ENCODE data around the gene AMIGO3. TPM values are rescaled to one million over a fixed set of nuclear protein-coding genes. Genes with fewer than 3 reads are reported as not detected.
A peak's percentile ranks its signal among the peaks of the same experiment; 100 is the strongest.

The AMIGO3 gene
- total RNA-seq, 1 experiment from 2014 or later = not detected

DNA sequence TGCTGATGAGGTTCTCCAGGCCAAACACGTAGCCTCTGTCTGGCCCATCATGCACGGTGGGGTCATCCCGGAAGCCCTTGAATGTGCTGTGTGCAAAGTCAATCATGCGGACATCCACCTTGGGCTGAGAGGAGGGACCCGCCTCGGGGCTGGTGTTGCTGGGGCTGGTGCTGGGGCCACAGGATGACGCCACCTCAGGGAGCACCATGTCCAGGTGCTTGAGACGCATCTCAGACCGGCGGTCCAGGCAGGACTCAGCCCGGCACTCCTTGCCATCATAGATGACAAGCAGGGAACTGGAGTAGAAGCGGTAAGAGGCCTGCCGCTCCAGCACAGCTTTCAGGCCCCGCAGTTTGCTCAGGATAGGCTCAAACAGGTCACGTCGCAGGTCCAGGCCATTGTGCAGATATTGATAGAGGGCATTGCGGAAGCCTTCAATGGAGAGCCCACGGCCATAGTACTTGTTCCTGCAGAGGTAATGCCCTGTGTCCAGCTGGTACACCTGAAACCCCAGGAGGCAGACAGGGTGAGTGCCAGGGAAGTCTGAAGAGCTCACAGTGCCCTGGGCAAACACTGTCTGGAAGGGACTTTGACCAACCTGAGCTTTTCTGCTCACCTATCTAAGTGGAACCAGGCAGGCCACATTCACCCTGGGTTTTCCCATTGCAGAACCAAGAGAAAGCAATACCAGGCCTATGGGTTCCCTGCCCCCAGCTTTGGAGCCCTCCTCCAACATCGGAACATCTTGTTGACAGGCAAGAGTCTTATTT, 7.9 kb upstream of the AMIGO3 start:
- Mint-ChIP-seq H3K4me1 (ENCODE audit: low read depth, unreplicated experiment) (peaks cover 7% of the 10 kb centered on the region), H3K27me3 (ENCODE audit: insufficient read depth, unreplicated experiment) (no peaks in the 10 kb centered on the region), H3K4me3 (ENCODE audit: unreplicated experiment) (no peak overlapping the region), H3K27ac (ENCODE audit: unreplicated experiment) (no peak overlapping the region), H3K9me3 (ENCODE audit: unreplicated experiment) (no peaks in the 10 kb centered on the region), H3K36me3 (ENCODE audit: insufficient read depth, unreplicated experiment) (peaks cover 68% of the 10 kb centered on the region)
- TF ChIP-seq, protein P1, sequence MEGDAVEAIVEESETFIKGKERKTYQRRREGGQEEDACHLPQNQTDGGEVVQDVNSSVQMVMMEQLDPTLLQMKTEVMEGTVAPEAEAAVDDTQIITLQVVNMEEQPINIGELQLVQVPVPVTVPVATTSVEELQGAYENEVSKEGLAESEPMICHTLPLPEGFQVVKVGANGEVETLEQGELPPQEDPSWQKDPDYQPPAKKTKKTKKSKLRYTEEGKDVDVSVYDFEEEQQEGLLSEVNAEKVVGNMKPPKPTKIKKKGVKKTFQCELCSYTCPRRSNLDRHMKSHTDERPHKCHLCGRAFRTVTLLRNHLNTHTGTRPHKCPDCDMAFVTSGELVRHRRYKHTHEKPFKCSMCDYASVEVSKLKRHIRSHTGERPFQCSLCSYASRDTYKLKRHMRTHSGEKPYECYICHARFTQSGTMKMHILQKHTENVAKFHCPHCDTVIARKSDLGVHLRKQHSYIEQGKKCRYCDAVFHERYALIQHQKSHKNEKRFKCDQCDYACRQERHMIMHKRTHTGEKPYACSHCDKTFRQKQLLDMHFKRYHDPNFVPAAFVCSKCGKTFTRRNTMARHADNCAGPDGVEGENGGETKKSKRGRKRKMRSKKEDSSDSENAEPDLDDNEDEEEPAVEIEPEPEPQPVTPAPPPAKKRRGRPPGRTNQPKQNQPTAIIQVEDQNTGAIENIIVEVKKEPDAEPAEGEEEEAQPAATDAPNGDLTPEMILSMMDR (IDR thresholded peaks at IDR 0.05; ENCODE audit: insufficient read depth in 1 of 2, low read depth in 1 of 2, low read length in 1 of 2, severe bottlenecking in 1 of 2, unreplicated experiment in 1 of 2) = no peak
- peaks cover 3% of the 10 kb centered on the region for H3K36me3 ChIP-seq (ENCODE audit: control insufficient read depth, insufficient read depth, low read length)
- ChIA-PET POLR2A (no interaction called here), CTCF (no interaction called here)
- intact Hi-C loops (cut with micrococcal nuclease; ENCODE audit: unreplicated experiment) = no loop called here
- no peaks in the 10 kb centered on the region for H3K27me3 ChIP-seq (replicated peaks; ENCODE audit: control insufficient read depth, insufficient read depth, low read length)
- no TSS peak for BruUV-seq (replicated peaks)
- peak in 1 of 2 experiments; percentile 33 for DNase-seq
- H3K9me3 ChIP-seq = no peaks in the 10 kb centered on the region
- no peak overlapping the region for H3K4me3 ChIP-seq (ENCODE audit: low read depth, low read length)
- peaks cover 9% of the 10 kb centered on the region for H3K4me1 ChIP-seq

DNA sequence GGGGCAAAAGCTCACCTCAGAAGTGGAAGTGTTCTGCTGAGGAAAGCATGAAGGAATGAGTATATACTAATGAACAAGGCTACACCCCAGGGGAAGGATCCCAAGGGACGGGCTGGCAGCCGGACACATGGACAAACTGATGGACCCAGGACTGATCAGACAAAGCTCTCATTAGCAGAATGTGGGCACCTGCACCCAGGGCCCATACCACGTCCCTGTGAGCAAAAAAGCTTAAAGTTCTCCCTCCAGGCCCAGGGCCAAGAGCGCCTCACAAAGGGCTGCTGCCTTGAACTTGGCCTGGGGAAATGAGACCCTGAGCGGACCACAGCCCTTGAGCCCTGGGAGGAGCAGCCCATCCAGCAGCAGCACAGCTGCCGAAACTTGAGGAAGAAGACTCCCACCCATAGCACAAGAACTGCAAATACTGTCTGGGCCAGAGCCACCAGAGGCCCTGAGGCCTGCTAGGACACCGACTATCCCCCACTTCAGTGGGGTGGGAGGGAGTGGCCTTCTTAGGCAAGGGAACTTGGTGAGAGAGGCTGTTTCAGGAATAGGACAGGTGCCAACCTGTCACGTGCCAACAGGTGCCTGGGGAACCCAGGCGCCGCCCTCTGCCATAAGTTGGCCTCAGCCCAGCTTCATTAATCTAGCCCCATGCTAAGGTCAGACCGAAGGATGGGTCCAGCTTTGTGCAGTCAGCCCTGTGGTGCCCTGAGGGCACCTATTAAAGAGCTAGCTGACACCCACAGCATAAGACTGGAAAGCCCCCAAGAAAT, 6.6 kb upstream of the AMIGO3 start:
- H3K9me3 ChIP-seq = no peaks in the 10 kb centered on the region
- H3K36me3 Mint-ChIP-seq (ENCODE audit: insufficient read depth, unreplicated experiment) = peaks cover 72% of the 10 kb centered on the region
- DNase-seq = no peak
- H3K9me3 Mint-ChIP-seq (ENCODE audit: unreplicated experiment) = no peaks in the 10 kb centered on the region
- POLR2A ChIA-PET = no interaction called here
- H3K4me3 Mint-ChIP-seq (ENCODE audit: unreplicated experiment) = no peak overlapping the region
- H3K4me3 ChIP-seq (ENCODE audit: low read depth, low read length) = no peak overlapping the region
- no peaks in the 10 kb centered on the region for H3K27me3 ChIP-seq (replicated peaks; ENCODE audit: control insufficient read depth, insufficient read depth, low read length)
- TF ChIP-seq, protein P1 (IDR thresholded peaks at IDR 0.05; ENCODE audit: insufficient read depth in 1 of 2, low read depth in 1 of 2, low read length in 1 of 2, severe bottlenecking in 1 of 2, unreplicated experiment in 1 of 2) = no peak
- peaks cover 7% of the 10 kb centered on the region for H3K4me1 Mint-ChIP-seq (ENCODE audit: low read depth, unreplicated experiment)
- H3K4me1 ChIP-seq = peaks cover 9% of the 10 kb centered on the region
- H3K36me3 ChIP-seq (ENCODE audit: control insufficient read depth, insufficient read depth, low read length) = peaks cover 4% of the 10 kb centered on the region
- H3K27ac Mint-ChIP-seq (ENCODE audit: unreplicated experiment) = no peak overlapping the region
- BruUV-seq (replicated peaks) = no TSS peak
- H3K27me3 Mint-ChIP-seq (ENCODE audit: insufficient read depth, unreplicated experiment) = no peaks in the 10 kb centered on the region
- intact Hi-C loops (cut with micrococcal nuclease; ENCODE audit: unreplicated experiment) = no loop called here
- CTCF ChIA-PET = no interaction called here

DNA sequence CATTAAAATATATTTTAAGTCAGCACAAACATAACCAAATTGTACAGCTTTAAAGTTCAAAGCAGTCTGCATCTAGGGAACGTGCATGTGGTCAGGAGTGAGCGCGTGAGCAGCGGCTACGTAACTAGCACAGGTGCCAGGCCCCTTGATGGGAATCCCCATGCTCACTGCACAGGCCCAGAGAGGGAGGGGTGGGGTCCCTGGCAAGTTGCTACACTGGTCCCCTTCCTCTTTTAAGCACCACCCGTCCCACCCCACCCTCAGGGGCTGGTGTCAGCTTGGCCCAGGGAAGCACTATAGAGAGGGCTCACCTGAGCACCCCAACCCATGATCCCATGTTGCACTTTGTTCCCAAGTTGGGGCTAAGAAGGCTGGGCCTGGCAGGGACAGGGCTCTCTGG, 5.1 kb upstream of the AMIGO3 start:
- BruUV-seq (replicated peaks) = TSS peak; percentile 81
- peak overlapping the region; percentile 92 for H3K27ac Mint-ChIP-seq (ENCODE audit: unreplicated experiment)
- intact Hi-C loops (cut with micrococcal nuclease; ENCODE audit: unreplicated experiment) = loop anchor here (5.0 kb wide), 1 partner anchor 63 kb away; the partner anchor contains the start of gene IP6K1
- Histone ChIP-seq H3K36me3 (ENCODE audit: control insufficient read depth, insufficient read depth, low read length) (peaks cover 4% of the 10 kb centered on the region), H3K27me3 (replicated peaks; ENCODE audit: control insufficient read depth, insufficient read depth, low read length) (no peaks in the 10 kb centered on the region), H3K4me3 (ENCODE audit: low read depth, low read length) (peak overlapping the region; percentile 99), H3K9me3 (no peaks in the 10 kb centered on the region), H3K4me1 (peaks cover 9% of the 10 kb centered on the region)
- peaks cover 74% of the 10 kb centered on the region for H3K36me3 Mint-ChIP-seq (ENCODE audit: insufficient read depth, unreplicated experiment)
- ChIA-PET POLR2A (interaction anchor here (0.7 to 1.0 kb wide), 2 partner anchors 57 to 62 kb away, joined by 3 read pairs; partner anchors contain the start of gene IP6K1), CTCF (interaction anchor here (0.6 to 1.0 kb wide), 2 partner anchors 9 to 23 kb away, joined by 3 to 8 read pairs; no protein-coding TSS in a partner anchor)
- H3K27me3 Mint-ChIP-seq (ENCODE audit: insufficient read depth, unreplicated experiment) = no peaks in the 10 kb centered on the region
- no peaks in the 10 kb centered on the region for H3K9me3 Mint-ChIP-seq (ENCODE audit: unreplicated experiment)
- TF ChIP-seq, protein P1 (IDR thresholded peaks at IDR 0.05; ENCODE audit: insufficient read depth in 1 of 2, low read depth in 1 of 2, low read length in 1 of 2, severe bottlenecking in 1 of 2, unreplicated experiment in 1 of 2) = no peak
- H3K4me3 Mint-ChIP-seq (ENCODE audit: unreplicated experiment) = peak overlapping the region; percentile 79
- peak in 1 of 2 experiments; percentile 34 for DNase-seq
- H3K4me1 Mint-ChIP-seq (ENCODE audit: low read depth, unreplicated experiment) = peaks cover 7% of the 10 kb centered on the region

Data from Caco-2 (cell line).